H7 (cell line): ENCODE data around the gene CAMLG. TPM values are rescaled to one million over a fixed set of nuclear protein-coding genes. Genes with fewer than 3 reads are reported as not detected.
A peak's percentile ranks its signal among the peaks of the same experiment; 100 is the strongest.
"Not testable (repeated sequence)": the region's sequence is repeated elsewhere in the genome, so short reads cannot be mapped to it uniquely, and the experiment has no call there.

Experiments used
- DNase-seq: peaks from one replicate; pipeline ENCODE4 v3.0.0; 2012
- H3K27me3 ChIP-seq: 2 replicates; pipeline ENCODE4 v1.6.0; 2011; ENCODE audit warnings: mild to moderate bottlenecking, low read length; ENCODE audit not compliant: control insufficient read depth, insufficient read depth
- H3K36me3 ChIP-seq: replicated peaks from 2 replicates; pipeline ENCODE4 v1.5.1; 2011; ENCODE audit warnings: low read length; ENCODE audit not compliant: control insufficient read depth, insufficient read depth
- H3K4me3 ChIP-seq: 2 replicates; pipeline ENCODE4 v1.5.1; 2011; ENCODE audit warnings: low read depth, mild to moderate bottlenecking, control low read depth, low read length, moderate library complexity; ENCODE audit not compliant: insufficient read depth
- total RNA-seq: library from RNA; depleted of rRNA; stranded (reverse); fragments of >200 nt; shearing (Covaris generic); gene quantifications from 2 replicates; pipeline ENCODE4 v1.2.3, GENCODE V29; 2014; rRNA removed

CAMLG gene
- 41.1 and 46.6 TPM in 2 replicates for total RNA-seq

- H3K4me3 ChIP-seq = peak within 1 kb of the TSS; percentile 94
- DNase-seq = peak; percentile 95
- no peaks in the 10 kb centered on the region for H3K27me3 ChIP-seq
- H3K36me3 ChIP-seq = peaks cover 3% of the 10 kb centered on the region; the same call in 1 of the 2 replicates
Observed at GRCh38 chr5:134738133-134738962, at the start of gene CAMLG. Gene CAMLG, plus strand, starts transcription at chr5:134738548. Its CDS starts 73 bp downstream, at chr5:134738621.

GRCh38 chr5:134690144-134690543, 48.2 kb upstream of the CAMLG start:
- DNase-seq, H3K27me3 ChIP-seq, H3K4me3 ChIP-seq: not testable (repeated sequence)
- peaks cover 29% of the 10 kb centered on the region for H3K36me3 ChIP-seq

- Histone ChIP-seq H3K36me3 (peaks cover 27% of the 10 kb centered on the region), H3K27me3 (no peaks in the 10 kb centered on the region), H3K4me3 (no peak overlapping the region)
- no peak for DNase-seq
Observed at GRCh38 chr5:134692722-134693121, 45.6 kb upstream of the CAMLG start.

GRCh38 chr5:134708301-134708700, 30.0 kb upstream of the CAMLG start:
- no peak for DNase-seq
- Histone ChIP-seq H3K36me3 (peaks cover 22% of the 10 kb centered on the region), H3K27me3 (no peaks in the 10 kb centered on the region), H3K4me3 (no peak overlapping the region)

GRCh38 chr5:134714120-134714519, 24.2 kb upstream of the CAMLG start:
- Histone ChIP-seq H3K36me3 (peaks cover 8% of the 10 kb centered on the region), H3K4me3 (no peak overlapping the region), H3K27me3 (no peaks in the 10 kb centered on the region)
- peak; percentile 23 for DNase-seq

- no peaks in the 10 kb centered on the region for H3K27me3 ChIP-seq
- no peak overlapping the region for H3K4me3 ChIP-seq
- H3K36me3 ChIP-seq = peaks cover 11% of the 10 kb centered on the region
- DNase-seq = no peak
Observed at GRCh38 chr5:134714541-134714940, 23.8 kb upstream of the CAMLG start.

GRCh38 chr5:134715466-134715865, 22.9 kb upstream of the CAMLG start:
- not testable (repeated sequence) for H3K4me3 ChIP-seq, H3K36me3 ChIP-seq, H3K27me3 ChIP-seq, DNase-seq

- Histone ChIP-seq H3K4me3 (no peak overlapping the region), H3K27me3 (no peaks in the 10 kb centered on the region), H3K36me3 (peaks cover 5% of the 10 kb centered on the region)
- DNase-seq = no peak
Observed at GRCh38 chr5:134724872-134725271, 13.5 kb upstream of the CAMLG start.

GRCh38 chr5:134732819-134733218, 5.5 kb upstream of the CAMLG start:
- no peak overlapping the region for H3K4me3 ChIP-seq
- DNase-seq = no peak
- H3K36me3 ChIP-seq = no peaks in the 10 kb centered on the region
- no peaks in the 10 kb centered on the region for H3K27me3 ChIP-seq

GRCh38 chr5:134735243-134735642, 3.1 kb upstream of the CAMLG start:
- no peak for DNase-seq
- no peaks in the 10 kb centered on the region for H3K27me3 ChIP-seq
- no peaks in the 10 kb centered on the region for H3K36me3 ChIP-seq
- H3K4me3 ChIP-seq = no peak overlapping the region

GRCh38 chr5:134736173-134736812, 2.1 kb upstream of the CAMLG start:
- Histone ChIP-seq H3K27me3 (no peaks in the 10 kb centered on the region), H3K36me3 (peaks cover 2% of the 10 kb centered on the region; the same call in 1 of the 2 replicates), H3K4me3 (no peak overlapping the region)
- DNase-seq = no peak

- DNase-seq = peak; percentile 44
- Histone ChIP-seq H3K27me3 (no peaks in the 10 kb centered on the region), H3K4me3 (peak overlapping the region; percentile 94)
Observed at GRCh38 chr5:134738963-134739661, 764 bp downstream of the CAMLG start.

GRCh38 chr5:134741052-134741451, 2.7 kb downstream of the CAMLG start:
- Histone ChIP-seq H3K36me3 (peaks cover 3% of the 10 kb centered on the region; the same call in 1 of the 2 replicates), H3K4me3 (no peak overlapping the region), H3K27me3 (no peaks in the 10 kb centered on the region)
- DNase-seq = no peak

More at GRCh38 chr5:134738963-134739661, 764 bp downstream of the CAMLG start:
- peaks cover 3% of the 10 kb centered on the region; the same call in 1 of the 2 replicates for H3K36me3 ChIP-seq

GRCh38 chr5:134742134-134742533, 3.8 kb downstream of the CAMLG start:
- H3K36me3 ChIP-seq = peaks cover 3% of the 10 kb centered on the region; the same call in 1 of the 2 replicates
- no peaks in the 10 kb centered on the region for H3K27me3 ChIP-seq
- no peak overlapping the region for H3K4me3 ChIP-seq
- DNase-seq = no peak
